WTC11 (cell line): ENCODE results near the gene GRIK2. TPM values are rescaled to one million over a fixed set of nuclear protein-coding genes. Genes with fewer than 3 reads are reported as not detected.

ENCODE experiments used
- ATAC-seq: fragments of 200-7000 bp; cut with Tn5 transposase; 2 replicates; pipeline ENCODE4 v1.10.0; 2021; ENCODE audit warnings: mild to moderate bottlenecking, moderate library complexity
- CTCF ChIA-PET: fragments of 300-600 bp; sonication (Branson Sonifier 250); formaldehyde crosslinking; loops from one replicate; lab custom pipeline; 2021; ENCODE audit warnings: antibody characterized with exemption; lab: Charles Lee
- POLR2A ChIA-PET: fragments of 350-600 bp; sonication (Branson Sonifier 250); formaldehyde crosslinking; loops from one replicate; lab custom pipeline; 2021; ENCODE audit warnings: antibody characterized with exemption; lab: Charles Lee
- DNase-seq: peaks from one replicate; pipeline ENCODE4 v3.0.0; 2021; ENCODE audit warnings: low spot score
- H3K27ac Mint-ChIP-seq: 2 replicates; pipeline ENCODE4 v1.8.0; 2021; ENCODE audit warnings: mixed read lengths
- H3K27me3 Mint-ChIP-seq: 2 replicates; pipeline ENCODE4 v1.8.0; 2021; ENCODE audit warnings: low read depth, mild to moderate bottlenecking, moderate library complexity, mixed read lengths
- H3K36me3 Mint-ChIP-seq: 2 replicates; pipeline ENCODE4 v1.8.0; 2021; ENCODE audit warnings: mixed read lengths
- H3K4me1 Mint-ChIP-seq: 2 replicates; pipeline ENCODE4 v1.8.0; 2022; ENCODE audit warnings: mixed read lengths
- H3K4me3 Mint-ChIP-seq: 2 replicates; pipeline ENCODE4 v1.8.0; 2021; ENCODE audit warnings: mild to moderate bottlenecking, moderate library complexity, mixed read lengths
- H3K9me3 Mint-ChIP-seq: 2 replicates; pipeline ENCODE4 v1.8.0; 2021; ENCODE audit warnings: mixed read lengths
- CREB1 ChIP-seq: sonication (generic); formaldehyde crosslinking; IDR thresholded peaks from 2 replicates; pipeline ENCODE4 v1.8.0; 2023; ENCODE audit warnings: mild to moderate bottlenecking, missing genetic modification reagents
- E2F5 ChIP-seq: sonication (generic); formaldehyde crosslinking; IDR thresholded peaks from 2 replicates; pipeline ENCODE4 v1.8.1; 2022; ENCODE audit warnings: mild to moderate bottlenecking, moderate library complexity, missing genetic modification reagents
- GABPB1 ChIP-seq: sonication (generic); formaldehyde crosslinking; IDR thresholded peaks from 2 replicates; pipeline ENCODE4 v1.8.1; 2023; ENCODE audit warnings: mild to moderate bottlenecking, missing genetic modification reagents
- JUN ChIP-seq: sonication (generic); formaldehyde crosslinking; IDR thresholded peaks from 2 replicates; pipeline ENCODE4 v1.8.0; 2023; ENCODE audit warnings: mild to moderate bottlenecking, missing genetic modification reagents
- MXD4 ChIP-seq: fragments of 250-450 bp; sonication (Bioruptor Pico); IDR thresholded peaks from 2 replicates; pipeline ENCODE4 v1.8.0; 2021; ENCODE audit warnings: mild to moderate bottlenecking, moderate library complexity, borderline replicate concordance
- PRRX2 ChIP-seq: fragments of 250-450 bp; sonication (Bioruptor Pico); IDR thresholded peaks from 2 replicates; pipeline ENCODE4 v1.8.0; 2021; ENCODE audit warnings: mild to moderate bottlenecking
- SMAD4 ChIP-seq: sonication (generic); formaldehyde crosslinking; IDR thresholded peaks from 2 replicates; pipeline ENCODE4 v1.8.0; 2022; ENCODE audit warnings: mild to moderate bottlenecking, missing genetic modification reagents
- TEAD1 ChIP-seq: sonication (generic); formaldehyde crosslinking; IDR thresholded peaks from 2 replicates; pipeline ENCODE4 v1.8.0; 2022; ENCODE audit warnings: mild to moderate bottlenecking, missing genetic modification reagents
- ZMAT4 ChIP-seq: fragments of 250-450 bp; sonication (Bioruptor Pico); IDR thresholded peaks from 2 replicates; pipeline ENCODE4 v1.9.0; 2021; ENCODE audit warnings: mild to moderate bottlenecking
- ZNF219 ChIP-seq: sonication (generic); formaldehyde crosslinking; IDR thresholded peaks from 2 replicates; pipeline ENCODE4 v1.8.0; 2023; ENCODE audit warnings: missing genetic modification reagents, mild to moderate bottlenecking, borderline replicate concordance
- ZNF425 ChIP-seq: fragments of 250-450 bp; sonication (Bioruptor Pico); conservative IDR thresholded peaks from 2 replicates; pipeline ENCODE4 v1.9.0; 2021; ENCODE audit warnings: mild to moderate bottlenecking
- ZNF671 ChIP-seq: fragments of 250-450 bp; sonication (Bioruptor Pico); IDR thresholded peaks from 2 replicates; pipeline ENCODE4 v1.8.0; 2021; ENCODE audit warnings: mild to moderate bottlenecking
- total RNA-seq: library from RNA; stranded (reverse); gene quantifications from 3 replicates; pipeline ENCODE4 v1.2.3, GENCODE V29; 2021
- TF ChIP-seq, protein P1 (sequence below): sonication (generic); formaldehyde crosslinking; IDR thresholded peaks from 2 replicates; pipeline ENCODE4 v1.8.0; 2023; ENCODE audit warnings: missing genetic modification reagents, mild to moderate bottlenecking, borderline replicate concordance
- TF ChIP-seq, protein P2 (sequence below): sonication (generic); formaldehyde crosslinking; IDR thresholded peaks from 2 replicates; pipeline ENCODE4 v1.8.1; 2023; ENCODE audit warnings: mild to moderate bottlenecking, missing genetic modification reagents, moderate library complexity

Gene GRIK2
- total RNA-seq, 1 experiment from 2014 or later = 2.7 TPM

- Mint-ChIP-seq H3K4me3 (no peak overlapping the region), H3K36me3 (peaks cover 18% of the 10 kb centered on the region), H3K27ac (no peak overlapping the region; the same call in 1 of the 2 replicates), H3K4me1 (no peaks in the 10 kb centered on the region), H3K27me3 (no peaks in the 10 kb centered on the region), H3K9me3 (peaks cover 26% of the 10 kb centered on the region)
- no peak for TF ChIP-seq E2F5
- no peak for TF ChIP-seq JUN
- CTCF ChIA-PET = no interaction called here
- POLR2A ChIA-PET = no interaction called here
- DNase-seq (no peak), ATAC-seq (no peak)
These were observed 437.1 kb downstream of the GRIK2 start for GRCh38 chr6:101830501-101831031.

- H3K4me1 Mint-ChIP-seq = no peaks in the 10 kb centered on the region
- ChIA-PET POLR2A (no interaction called here), CTCF (no interaction called here)
- TF ChIP-seq E2F5 (no peak), ZNF425 (CRISPR knock-in tag) (no peak), ZMAT4 (no peak), GABPB1 (CRISPR knock-in tag) (no peak), ZNF671 (CRISPR knock-in tag) (no peak), ZNF219 (no peak), SMAD4 (CRISPR knock-in tag) (no peak), CREB1 (CRISPR knock-in tag) (no peak), MXD4 (CRISPR knock-in tag) (no peak), PRRX2 (CRISPR knock-in tag) (no peak), TEAD1 (CRISPR knock-in tag) (no peak)
- TF ChIP-seq, protein P1, sequence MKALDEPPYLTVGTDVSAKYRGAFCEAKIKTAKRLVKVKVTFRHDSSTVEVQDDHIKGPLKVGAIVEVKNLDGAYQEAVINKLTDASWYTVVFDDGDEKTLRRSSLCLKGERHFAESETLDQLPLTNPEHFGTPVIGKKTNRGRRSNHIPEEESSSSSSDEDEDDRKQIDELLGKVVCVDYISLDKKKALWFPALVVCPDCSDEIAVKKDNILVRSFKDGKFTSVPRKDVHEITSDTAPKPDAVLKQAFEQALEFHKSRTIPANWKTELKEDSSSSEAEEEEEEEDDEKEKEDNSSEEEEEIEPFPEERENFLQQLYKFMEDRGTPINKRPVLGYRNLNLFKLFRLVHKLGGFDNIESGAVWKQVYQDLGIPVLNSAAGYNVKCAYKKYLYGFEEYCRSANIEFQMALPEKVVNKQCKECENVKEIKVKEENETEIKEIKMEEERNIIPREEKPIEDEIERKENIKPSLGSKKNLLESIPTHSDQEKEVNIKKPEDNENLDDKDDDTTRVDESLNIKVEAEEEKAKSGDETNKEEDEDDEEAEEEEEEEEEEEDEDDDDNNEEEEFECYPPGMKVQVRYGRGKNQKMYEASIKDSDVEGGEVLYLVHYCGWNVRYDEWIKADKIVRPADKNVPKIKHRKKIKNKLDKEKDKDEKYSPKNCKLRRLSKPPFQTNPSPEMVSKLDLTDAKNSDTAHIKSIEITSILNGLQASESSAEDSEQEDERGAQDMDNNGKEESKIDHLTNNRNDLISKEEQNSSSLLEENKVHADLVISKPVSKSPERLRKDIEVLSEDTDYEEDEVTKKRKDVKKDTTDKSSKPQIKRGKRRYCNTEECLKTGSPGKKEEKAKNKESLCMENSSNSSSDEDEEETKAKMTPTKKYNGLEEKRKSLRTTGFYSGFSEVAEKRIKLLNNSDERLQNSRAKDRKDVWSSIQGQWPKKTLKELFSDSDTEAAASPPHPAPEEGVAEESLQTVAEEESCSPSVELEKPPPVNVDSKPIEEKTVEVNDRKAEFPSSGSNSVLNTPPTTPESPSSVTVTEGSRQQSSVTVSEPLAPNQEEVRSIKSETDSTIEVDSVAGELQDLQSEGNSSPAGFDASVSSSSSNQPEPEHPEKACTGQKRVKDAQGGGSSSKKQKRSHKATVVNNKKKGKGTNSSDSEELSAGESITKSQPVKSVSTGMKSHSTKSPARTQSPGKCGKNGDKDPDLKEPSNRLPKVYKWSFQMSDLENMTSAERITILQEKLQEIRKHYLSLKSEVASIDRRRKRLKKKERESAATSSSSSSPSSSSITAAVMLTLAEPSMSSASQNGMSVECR (CRISPR knock-in tag) = no peak
- TF ChIP-seq, protein P2, sequence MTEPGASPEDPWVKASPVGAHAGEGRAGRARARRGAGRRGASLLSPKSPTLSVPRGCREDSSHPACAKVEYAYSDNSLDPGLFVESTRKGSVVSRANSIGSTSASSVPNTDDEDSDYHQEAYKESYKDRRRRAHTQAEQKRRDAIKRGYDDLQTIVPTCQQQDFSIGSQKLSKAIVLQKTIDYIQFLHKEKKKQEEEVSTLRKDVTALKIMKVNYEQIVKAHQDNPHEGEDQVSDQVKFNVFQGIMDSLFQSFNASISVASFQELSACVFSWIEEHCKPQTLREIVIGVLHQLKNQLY (CRISPR knock-in tag) = no peak
- H3K4me3 Mint-ChIP-seq = no peak overlapping the region
- ATAC-seq (no peak), DNase-seq (no peak)
- peaks cover 18% of the 10 kb centered on the region for H3K36me3 Mint-ChIP-seq
- no peak overlapping the region for H3K27ac Mint-ChIP-seq
- peaks cover 26% of the 10 kb centered on the region for H3K9me3 Mint-ChIP-seq
- no peaks in the 10 kb centered on the region for H3K27me3 Mint-ChIP-seq
These were observed 438.9 kb downstream of the GRIK2 start for GRCh38 chr6:101832371-101832770.
